ENCODE results near the gene C15orf40.

Gene C15orf40

DNA sequence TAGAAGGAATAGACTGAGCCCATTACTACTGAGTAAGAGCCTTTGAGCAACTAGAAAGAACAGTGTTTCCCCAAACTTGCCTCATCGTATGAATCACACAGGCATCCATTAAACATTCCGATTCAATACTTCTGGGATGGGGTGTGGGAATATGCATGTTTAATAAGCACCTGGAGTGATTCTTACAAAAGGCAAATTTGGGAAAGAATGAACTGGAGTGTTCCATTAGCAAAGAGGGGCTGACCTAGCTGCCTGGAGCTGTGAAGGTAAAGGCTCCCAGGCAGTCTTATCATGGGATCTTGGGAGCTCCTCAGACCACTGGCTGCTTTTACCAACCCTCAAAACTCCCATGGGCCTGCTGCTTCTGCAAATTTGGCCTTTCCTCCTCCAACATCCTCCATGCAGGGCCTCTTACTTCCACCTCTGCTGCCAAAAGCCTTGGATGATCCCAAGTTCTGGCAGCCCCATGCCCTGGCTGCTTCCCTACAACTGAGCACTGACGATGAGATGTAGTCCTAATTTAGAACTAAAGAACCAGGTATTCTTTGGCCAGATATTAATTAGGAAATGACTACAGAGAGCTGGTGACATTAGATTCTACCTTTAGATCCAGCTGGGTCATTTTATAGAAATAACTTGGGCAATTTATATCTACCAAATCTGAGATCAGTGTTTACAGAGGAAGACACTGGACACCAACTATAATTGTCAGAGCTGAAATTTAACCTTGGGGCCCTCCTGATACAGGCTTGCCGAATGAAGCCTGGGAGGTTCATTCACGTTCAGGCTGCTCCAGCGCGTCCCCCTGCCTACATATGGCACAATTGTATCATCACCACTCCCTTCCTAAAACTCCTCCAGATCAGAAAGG lies 47.7 kb downstream of the C15orf40 start:
- DNase-seq: no peak
- Histone ChIP-seq H3K36me3 (no peaks in the 10 kb centered on the region), H3K27me3 (ENCODE audit: insufficient read depth, low read depth, severe bottlenecking) (no peaks in the 10 kb centered on the region), H3K27ac (no peak overlapping the region), H3K4me3 (ENCODE audit: low read depth, low read length) (no peak overlapping the region), H3K9me3 (ENCODE audit: severe bottlenecking) (no peaks in the 10 kb centered on the region)
- TF ChIP-seq, protein P1, sequence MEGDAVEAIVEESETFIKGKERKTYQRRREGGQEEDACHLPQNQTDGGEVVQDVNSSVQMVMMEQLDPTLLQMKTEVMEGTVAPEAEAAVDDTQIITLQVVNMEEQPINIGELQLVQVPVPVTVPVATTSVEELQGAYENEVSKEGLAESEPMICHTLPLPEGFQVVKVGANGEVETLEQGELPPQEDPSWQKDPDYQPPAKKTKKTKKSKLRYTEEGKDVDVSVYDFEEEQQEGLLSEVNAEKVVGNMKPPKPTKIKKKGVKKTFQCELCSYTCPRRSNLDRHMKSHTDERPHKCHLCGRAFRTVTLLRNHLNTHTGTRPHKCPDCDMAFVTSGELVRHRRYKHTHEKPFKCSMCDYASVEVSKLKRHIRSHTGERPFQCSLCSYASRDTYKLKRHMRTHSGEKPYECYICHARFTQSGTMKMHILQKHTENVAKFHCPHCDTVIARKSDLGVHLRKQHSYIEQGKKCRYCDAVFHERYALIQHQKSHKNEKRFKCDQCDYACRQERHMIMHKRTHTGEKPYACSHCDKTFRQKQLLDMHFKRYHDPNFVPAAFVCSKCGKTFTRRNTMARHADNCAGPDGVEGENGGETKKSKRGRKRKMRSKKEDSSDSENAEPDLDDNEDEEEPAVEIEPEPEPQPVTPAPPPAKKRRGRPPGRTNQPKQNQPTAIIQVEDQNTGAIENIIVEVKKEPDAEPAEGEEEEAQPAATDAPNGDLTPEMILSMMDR (IDR thresholded peaks at IDR 0.05; ENCODE audit: low read depth, low read length): no peak

DNA sequence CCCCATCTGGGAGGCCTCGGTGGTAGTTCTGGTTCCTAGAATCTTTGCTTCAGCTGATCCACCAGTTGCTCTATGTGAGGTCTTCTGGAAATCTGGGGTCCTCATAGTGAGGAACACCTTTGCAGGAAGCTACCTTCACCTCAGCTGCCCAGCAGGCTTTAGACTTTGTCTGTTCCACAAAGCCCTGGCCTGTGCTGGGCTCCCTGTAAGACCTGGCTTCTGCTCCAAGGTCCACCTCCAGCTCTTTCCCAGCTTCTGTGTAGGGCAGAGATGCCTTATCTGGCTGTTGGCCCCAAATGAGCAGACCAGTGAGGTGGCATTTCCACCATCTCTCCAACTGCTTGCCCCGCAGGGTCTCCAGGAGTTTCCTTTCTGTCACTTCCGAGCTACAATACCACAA lies 50.7 kb downstream of the C15orf40 start:
- TF ChIP-seq, protein P1 (IDR thresholded peaks at IDR 0.05; ENCODE audit: low read depth, low read length): no peak
- Histone ChIP-seq H3K4me3 (ENCODE audit: low read depth, low read length) (no peak overlapping the region), H3K27ac (no peak overlapping the region), H3K36me3 (no peaks in the 10 kb centered on the region), H3K9me3 (ENCODE audit: severe bottlenecking) (no peaks in the 10 kb centered on the region), H3K27me3 (ENCODE audit: insufficient read depth, low read depth, severe bottlenecking) (no peaks in the 10 kb centered on the region)
- no peak for DNase-seq

DNA sequence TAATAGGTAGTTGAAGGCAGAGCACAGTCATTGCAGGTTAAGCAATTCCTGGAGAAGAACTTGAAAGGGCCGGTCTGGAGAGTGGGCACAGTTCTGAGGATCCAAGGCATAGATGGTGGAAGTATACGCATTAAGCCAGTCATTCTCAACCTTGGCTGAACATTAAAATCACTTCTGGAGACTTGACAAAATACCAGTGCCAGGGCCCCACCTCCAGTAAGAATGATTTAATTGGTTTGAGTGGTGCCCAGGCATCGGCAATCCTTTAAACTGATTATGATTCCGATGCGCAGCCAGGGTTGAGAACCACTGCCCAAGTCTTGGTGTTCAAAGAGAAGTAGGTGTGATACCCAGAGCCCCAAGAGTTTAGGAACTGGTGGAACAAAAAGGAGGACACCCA lies 52.0 kb downstream of the C15orf40 start:
- TF ChIP-seq, protein P1 (IDR thresholded peaks at IDR 0.05; ENCODE audit: low read depth, low read length): no peak
- DNase-seq: no peak
- Histone ChIP-seq H3K36me3 (no peaks in the 10 kb centered on the region), H3K27me3 (ENCODE audit: insufficient read depth, low read depth, severe bottlenecking) (no peaks in the 10 kb centered on the region), H3K9me3 (ENCODE audit: severe bottlenecking) (no peaks in the 10 kb centered on the region), H3K4me3 (ENCODE audit: low read depth, low read length) (no peak overlapping the region), H3K27ac (no peak overlapping the region)

DNA sequence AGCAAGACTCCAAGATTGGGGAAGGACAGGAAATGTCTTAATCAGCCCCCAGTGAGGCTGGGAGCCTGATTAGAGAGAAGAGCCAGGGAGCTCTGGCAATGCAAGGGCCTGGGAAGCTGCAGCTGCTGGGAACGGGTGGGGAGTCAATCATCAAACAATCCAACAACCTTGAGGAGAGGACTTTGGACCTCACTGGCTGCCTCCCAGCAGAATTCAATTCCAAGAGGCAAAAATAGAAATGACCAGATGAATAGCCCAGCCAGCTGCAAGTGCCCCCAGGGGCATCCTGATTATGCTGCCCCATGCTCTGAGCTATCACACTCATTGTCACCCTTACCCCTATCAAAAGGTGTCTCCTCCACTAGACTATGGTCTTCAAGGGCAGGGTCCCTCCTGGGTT lies 52.8 kb downstream of the C15orf40 start:
- Histone ChIP-seq H3K9me3 (ENCODE audit: severe bottlenecking) (no peaks in the 10 kb centered on the region), H3K36me3 (no peaks in the 10 kb centered on the region), H3K4me3 (ENCODE audit: low read depth, low read length) (no peak overlapping the region), H3K27ac (no peak overlapping the region), H3K27me3 (ENCODE audit: insufficient read depth, low read depth, severe bottlenecking) (no peaks in the 10 kb centered on the region)
- no peak for DNase-seq
- TF ChIP-seq, protein P1 (IDR thresholded peaks at IDR 0.05; ENCODE audit: low read depth, low read length): no peak

DNA sequence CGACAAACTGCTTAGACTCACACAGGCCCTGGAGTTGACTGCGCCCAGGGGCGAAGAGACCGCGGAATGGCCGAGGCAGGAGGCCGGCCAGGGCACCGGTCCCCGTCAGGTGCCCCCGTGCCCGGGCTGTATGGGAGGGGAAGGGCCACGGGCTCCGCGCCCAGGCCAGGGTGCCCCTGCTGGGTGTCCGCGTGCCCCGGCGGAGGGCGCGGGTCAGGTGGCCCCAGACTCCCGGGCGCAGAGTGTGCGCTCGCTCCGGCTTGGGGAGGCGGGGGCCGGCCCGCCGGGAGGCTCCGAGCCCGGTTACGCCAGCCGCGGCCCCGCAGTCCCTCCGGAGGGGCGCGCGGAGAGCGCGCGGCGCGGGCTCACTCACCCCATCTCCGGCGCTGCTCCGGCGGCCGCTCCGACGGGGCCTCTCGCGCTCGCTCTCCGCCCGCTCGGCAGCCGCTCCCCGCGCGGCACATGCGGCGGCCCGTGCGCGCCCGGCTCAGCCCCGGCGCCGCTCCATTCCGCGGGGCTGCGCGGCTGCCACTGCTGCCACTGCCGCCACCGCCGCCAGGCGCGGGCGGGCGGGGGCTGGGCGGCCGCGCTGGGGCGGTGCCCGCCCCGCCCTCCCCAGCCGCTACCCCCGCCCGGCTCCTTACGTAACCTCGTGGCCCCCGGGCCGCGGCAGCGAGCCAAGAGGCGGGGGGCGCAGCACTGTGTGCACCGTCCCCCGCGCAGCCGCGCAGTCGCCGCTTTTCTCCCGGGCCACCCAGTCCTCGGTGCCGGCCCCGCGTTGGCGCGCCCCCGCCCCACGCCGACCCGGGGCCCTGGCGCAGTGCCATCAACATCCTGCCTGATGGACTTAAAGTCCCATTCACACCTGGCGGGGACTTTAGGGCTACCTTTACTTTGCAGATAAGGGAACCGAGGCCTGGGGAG lies 59.0 kb downstream of the C15orf40 start, which contains the start of gene HOMER2:
Gene HOMER2 (minus strand): TSS at position 563 of the 924 bp plus-strand sequence. CDS start 185 bp downstream, at position 378.
- Histone ChIP-seq H3K27ac (peak within 1 kb of the TSS; percentile 48; the same call in 1 of the 2 replicates), H3K27me3 (ENCODE audit: insufficient read depth, low read depth, severe bottlenecking) (no peaks in the 10 kb centered on the region), H3K36me3 (no peaks in the 10 kb centered on the region), H3K4me3 (ENCODE audit: low read depth, low read length) (peak within 1 kb of the TSS; percentile 80), H3K9me3 (ENCODE audit: severe bottlenecking) (no peaks in the 10 kb centered on the region)
- DNase-seq: peak; percentile 52
- TF ChIP-seq, protein P1 (IDR thresholded peaks at IDR 0.05; ENCODE audit: low read depth, low read length): no peak
